Lower leg skin (tissue), 3 donors: ENCODE data around the gene DDB1.

Experiments
- CTCF ChIP-seq, 3 donors: fragments of 450-650 bp; IDR thresholded peaks; one replicate each; pipeline ENCODE4 v1.5.1; 2016; ENCODE audit warnings: antibody characterized with exemption in 3 of 3, mild to moderate bottlenecking in 3 of 3, moderate library complexity in 2 of 3
- POLR2A ChIP-seq, 2 donors: fragments of 450-650 bp; IDR thresholded peaks; one replicate each; pipeline ENCODE4 v1.6.1; 2016 to 2017; ENCODE audit warnings: antibody characterized with exemption in 2 of 2, mild to moderate bottlenecking in 1 of 2, moderate library complexity in 1 of 2

GRCh38 chr11:61292356-61292755, 40.5 kb downstream of the DDB1 start:
- TF ChIP-seq CTCF (IDR thresholded peaks at IDR 0.05) (no peak), POLR2A (IDR thresholded peaks at IDR 0.05) (no peak)
